HCT116 (cell line): ENCODE results near the gene POSTN. TPM values are rescaled to one million over a fixed set of nuclear protein-coding genes. Genes with fewer than 3 reads are reported as not detected.

Experiments used
- ATAC-seq: fragments of 200-7000 bp; cut with Tn5 transposase; 2 replicates; pipeline ENCODE4 v1.9.1; 2020; ENCODE audit warnings: mild to moderate bottlenecking, moderate library complexity
- BruUV-seq: library from RNA; stranded (reverse); fragments of 400-500 nt; replicated peaks from 2 replicates; lab custom pipeline; 2021; lab: Mats Ljungman, UMichigan
- CTCF ChIA-PET: fragments of 300-600 bp; sonication (Branson Sonifier 250); formaldehyde crosslinking; loops from one replicate; lab custom pipeline; 2021; ENCODE audit warnings: antibody characterized with exemption; lab: Charles Lee
- POLR2A ChIA-PET: fragments of 300-600, 350-600 bp; sonication (Branson Sonifier 250); formaldehyde crosslinking; loops from one replicate; lab custom pipeline; 2021; ENCODE audit warnings: antibody characterized with exemption; lab: Charles Lee
- RAD21 ChIA-PET, 2 experiments: fragments of 300-600 bp; sonication (Branson Sonifier 250); formaldehyde crosslinking; loops; one replicate each; lab custom pipeline; 2023; ENCODE audit warnings: low total read pairs in 2 of 2; ENCODE audit not compliant: uncharacterized antibody in 2 of 2, unreplicated experiment in 2 of 2, low non-redundant PET in 1 of 2; lab: Charles Lee
- DNase-seq: peaks from one replicate; pipeline ENCODE4 v3.0.0-alpha.2; 2010; ENCODE audit warnings: low read depth, low spot score
- H2AFZ ChIP-seq: fragments of 200-600 bp; shearing (Covaris generic), sonication (generic); 2 replicates; pipeline ENCODE4 v1.6.1; 2017; ENCODE audit warnings: low read depth, mixed run types, mixed read lengths, antibody characterized with exemption, low read length; ENCODE audit not compliant: poor library complexity, severe bottlenecking
- H3K27ac ChIP-seq: 2 replicates; pipeline ENCODE4 v1.5.1; 2012; ENCODE audit warnings: low read depth, low read length
- H3K27me3 ChIP-seq: fragments of 200-600 bp; sonication (generic); 2 replicates; pipeline ENCODE4 v1.6.1; 2016; ENCODE audit warnings: mixed run types, low read length, mixed read lengths; ENCODE audit not compliant: insufficient read depth
- H3K36me3 ChIP-seq, 2 experiments: fragments of 200-500 bp in 1 of 2; fragments of 200-600 bp in 1 of 2; sonication (Bioruptor generic) in 1 of 2; sonication (generic) in 1 of 2; 2 replicates each; pipeline versions ENCODE4 v1.5.1 to v1.6.1; 2014 to 2016; ENCODE audit warnings: low read length in 2 of 2, inconsistent platforms in 1 of 2, mixed read lengths in 1 of 2, mixed run types in 1 of 2; ENCODE audit not compliant: insufficient read depth in 2 of 2, control insufficient read depth in 1 of 2
- H3K4me1 ChIP-seq, 2 experiments: fragments of 200-600 bp in 1 of 2; sonication (generic) in 1 of 2; 2 replicates each; pipeline versions ENCODE4 v1.5.1 to v1.6.1; 2012 to 2017; ENCODE audit warnings: low read length in 2 of 2, inconsistent platforms in 1 of 2, mild to moderate bottlenecking in 1 of 2, mixed read lengths in 1 of 2, mixed run types in 1 of 2, moderate library complexity in 1 of 2; ENCODE audit not compliant: insufficient read depth in 2 of 2, control insufficient read depth in 1 of 2
- H3K4me2 ChIP-seq: fragments of 200-600 bp; sonication (generic); 2 replicates; pipeline ENCODE4 v1.6.1; 2017; ENCODE audit warnings: mixed run types, low read length, mixed read lengths
- H3K4me3 ChIP-seq, 2 experiments: fragments of 200-600 bp in 1 of 2; sonication (generic) in 1 of 2; replicated peaks in 1 of 2; 2 replicates each; pipeline ENCODE4 v1.5.1; 2011 to 2016; ENCODE audit warnings: low read length in 2 of 2, control low read depth in 1 of 2, low read depth in 1 of 2, mild to moderate bottlenecking in 1 of 2, mixed read lengths in 1 of 2, mixed run types in 1 of 2
- H3K79me2 ChIP-seq: fragments of 200-600 bp; sonication (generic); 2 replicates; pipeline ENCODE4 v1.6.1; 2017; ENCODE audit warnings: mild to moderate bottlenecking, mixed run types, low read length, moderate library complexity, mixed read lengths; ENCODE audit not compliant: insufficient read depth
- H3K9ac ChIP-seq: fragments of 200-600 bp; sonication (generic); 2 replicates; pipeline ENCODE4 v1.6.1; 2016; ENCODE audit warnings: low read length, mixed read lengths
- H3K9me2 ChIP-seq: fragments of 200-600 bp; sonication (generic), shearing (Covaris generic); 2 replicates; pipeline ENCODE4 v1.6.1; 2017; ENCODE audit warnings: mixed run types, mild to moderate bottlenecking, moderate library complexity; ENCODE audit not compliant: insufficient read depth
- H3K9me3 ChIP-seq, 2 experiments: fragments of 200-500 bp in 1 of 2; fragments of 200-600 bp in 1 of 2; sonication (Bioruptor generic) in 1 of 2; sonication (generic) in 1 of 2; 2 replicates each; pipeline ENCODE4 v1.6.1; 2014 to 2017; ENCODE audit warnings: low read length in 2 of 2, mixed read lengths in 2 of 2, inconsistent platforms in 1 of 2, low read depth in 1 of 2, mild to moderate bottlenecking in 1 of 2, mixed run types in 1 of 2, moderate library complexity in 1 of 2; ENCODE audit not compliant: control insufficient read depth in 1 of 2, insufficient read depth in 1 of 2
- H4K20me1 ChIP-seq: fragments of 200-600 bp; sonication (generic), shearing (Covaris generic); 2 replicates; pipeline ENCODE4 v1.6.1; 2017; ENCODE audit warnings: mixed run types, mild to moderate bottlenecking, moderate library complexity; ENCODE audit not compliant: insufficient read depth
- CEBPB ChIP-seq: IDR thresholded peaks from 2 replicates; pipeline ENCODE4 v1.6.1; 2012; ENCODE audit warnings: low read depth
- CTCF ChIP-seq, 3 experiments: fragments of 200-600 bp in 1 of 3; sonication (generic) in 1 of 3; IDR thresholded peaks in 2 of 3; conservative IDR thresholded peaks in 1 of 3; 2 replicates each; pipeline ENCODE4 v1.5.1; 2012 to 2017; ENCODE audit warnings: low read depth in 2 of 3, low read length in 2 of 3, antibody characterized with exemption in 1 of 3, borderline replicate concordance in 1 of 3, control low read depth in 1 of 3, mild to moderate bottlenecking in 1 of 3, mixed read lengths in 1 of 3, mixed run types in 1 of 3, moderate library complexity in 1 of 3; ENCODE audit not compliant: insufficient read depth in 1 of 3
- EGR1 ChIP-seq: IDR thresholded peaks from 2 replicates; pipeline ENCODE4 v1.6.1; 2012; ENCODE audit warnings: low read depth
- ELF1 ChIP-seq: IDR thresholded peaks from 2 replicates; pipeline ENCODE4 v1.6.1; 2012; ENCODE audit warnings: low read depth, borderline replicate concordance
- EZH2 ChIP-seq: fragments of 200-600 bp; sonication (generic); IDR thresholded peaks from 2 replicates; pipeline ENCODE4 v1.6.1; 2017; ENCODE audit warnings: antibody characterized with exemption, mixed run types
- EZH2phosphoT487 ChIP-seq: fragments of 200-600 bp; IDR thresholded peaks from 2 replicates; pipeline ENCODE4 v1.6.1; 2018; ENCODE audit warnings: antibody characterized with exemption, borderline replicate concordance
- FOSL1 ChIP-seq: IDR thresholded peaks from 2 replicates; pipeline ENCODE4 v1.6.1; 2012; ENCODE audit warnings: low read depth
- JUND ChIP-seq: IDR thresholded peaks from 2 replicates; pipeline ENCODE4 v1.6.1; 2012
- POLR2A ChIP-seq: IDR thresholded peaks from 2 replicates; pipeline ENCODE4 v1.7.0; 2011; ENCODE audit warnings: borderline replicate concordance; ENCODE audit not compliant: insufficient read depth, insufficient read length; ENCODE audit errors: extremely low read depth
- POLR2AphosphoS5 ChIP-seq: IDR thresholded peaks from 2 replicates; pipeline ENCODE4 v1.6.1; 2011; ENCODE audit warnings: mild to moderate bottlenecking, low read depth, low read length, moderate library complexity
- RAD21 ChIP-seq: IDR thresholded peaks from 2 replicates; pipeline ENCODE4 v1.6.1; 2012; ENCODE audit warnings: low read depth, mild to moderate bottlenecking
- REST ChIP-seq: IDR thresholded peaks from 2 replicates; pipeline ENCODE4 v1.6.1; 2012; ENCODE audit warnings: low read depth
- SIN3A ChIP-seq: IDR thresholded peaks from 2 replicates; pipeline ENCODE4 v1.6.1; 2012; ENCODE audit warnings: low read depth
- SP1 ChIP-seq: IDR thresholded peaks from 2 replicates; pipeline ENCODE4 v1.6.1; 2012; ENCODE audit warnings: low read depth
- SRF ChIP-seq: IDR thresholded peaks from 2 replicates; pipeline ENCODE4 v1.6.1; 2012; ENCODE audit warnings: low read depth
- YY1 ChIP-seq: IDR thresholded peaks from 2 replicates; pipeline ENCODE4 v1.6.1; 2011; ENCODE audit warnings: low read length, low read depth, moderate library complexity, mild to moderate bottlenecking; ENCODE audit not compliant: insufficient replicate concordance; ENCODE audit errors: extremely low read depth
- ZFX ChIP-seq: fragments of 450-650 bp; IDR thresholded peaks from 2 replicates; pipeline ENCODE4 v1.6.1; 2017
- intact Hi-C: fragments of 100-400 bp; cut with micrococcal nuclease; formaldehyde crosslinking; loops from 2 replicates; pipeline ENCODE4 v1.10.0; 2022
- total RNA-seq: library from RNA; stranded (reverse); gene quantifications from one replicate; pipeline ENCODE4 v1.2.1, GENCODE V29; 2021; ENCODE audit not compliant: unreplicated experiment
- TF ChIP-seq, protein P1 (sequence below): IDR thresholded peaks from 2 replicates; pipeline ENCODE4 v1.6.1; 2012

The POSTN gene
- total RNA-seq, 1 experiment from 2014 or later = not detected

DNA sequence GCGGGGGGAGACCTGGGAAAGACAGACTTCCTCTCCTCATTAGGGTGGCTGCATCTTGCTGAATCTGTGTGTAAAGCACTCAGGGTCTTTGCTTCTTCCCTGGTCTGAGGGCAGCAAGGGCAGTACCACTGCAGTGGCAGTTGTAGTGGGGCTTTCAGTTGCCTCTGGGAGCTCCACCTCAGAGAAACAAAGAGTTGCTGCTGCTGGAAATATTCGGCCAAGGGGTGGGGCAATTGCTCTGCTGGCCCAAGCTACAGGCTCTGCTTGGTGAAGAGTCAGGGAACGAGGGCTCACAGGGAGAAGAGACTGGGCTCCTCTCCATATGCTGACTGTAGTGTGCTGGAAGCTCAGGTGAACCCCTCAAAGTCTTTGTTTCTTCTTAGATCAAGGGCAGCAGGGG lies 52.5 kb downstream of the POSTN start:
- DNase-seq (no peak), ATAC-seq (no peak)
- Histone ChIP-seq H3K4me1 (no peaks in the 10 kb centered on the region), H3K36me3 (no peaks in the 10 kb centered on the region), H3K9me3 (peaks cover 0 to 25% of the 10 kb centered on the region in 2 experiments; a peak in 2 of 4 replicates), H3K27ac (no peak overlapping the region), H3K79me2 (no peaks in the 10 kb centered on the region), H3K9me2 (no peaks in the 10 kb centered on the region), H3K4me3 (no peak overlapping the region), H3K27me3 (no peaks in the 10 kb centered on the region), H4K20me1 (no peaks in the 10 kb centered on the region), H3K9ac (no peak overlapping the region), H3K4me2 (no peak overlapping the region), H2AFZ (no peak overlapping the region)
- ChIA-PET POLR2A (no interaction called here), CTCF (no interaction called here), RAD21 (no interaction called here)
- no TSS peak for BruUV-seq
- intact Hi-C loops = no loop called here
- no peak for TF ChIP-seq ELF1
- no peak for TF ChIP-seq EZH2phosphoT487
- TF ChIP-seq, protein P1, sequence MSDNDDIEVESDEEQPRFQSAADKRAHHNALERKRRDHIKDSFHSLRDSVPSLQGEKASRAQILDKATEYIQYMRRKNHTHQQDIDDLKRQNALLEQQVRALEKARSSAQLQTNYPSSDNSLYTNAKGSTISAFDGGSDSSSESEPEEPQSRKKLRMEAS = no peak
- no peak for TF ChIP-seq CTCF (IDR thresholded peaks at IDR 0.05 in 2 of 3, conservative IDR thresholded peaks at IDR 0.05 in 1 of 3; ENCODE audit: borderline replicate concordance in 1 of 3, insufficient read depth in 1 of 3, low read depth in 2 of 3, low read length in 2 of 3)
- no peak for TF ChIP-seq JUND
- TF ChIP-seq POLR2A = no peak
- TF ChIP-seq POLR2AphosphoS5 = no peak
- no peak for TF ChIP-seq SP1
- no peak for TF ChIP-seq ZFX
- TF ChIP-seq RAD21 = no peak
- TF ChIP-seq REST = no peak
- no peak for TF ChIP-seq YY1
- no peak for TF ChIP-seq SIN3A
- no peak for TF ChIP-seq EZH2
- TF ChIP-seq EGR1 = no peak
- TF ChIP-seq SRF = no peak
- TF ChIP-seq CEBPB = no peak
- no peak for TF ChIP-seq FOSL1
